GM03348 (cell line): Measurements from ENCODE around the gene B3GNT9.
A peak's percentile ranks its signal among the peaks of the same experiment; 100 is the strongest.

Experiments
- DNase-seq: peaks from one replicate; pipeline ENCODE4 v3.0.0; 2012; ENCODE audit warnings: low spot score

The B3GNT9 gene

GRCh38 chr16:67184995-67185650 lies 34.3 kb upstream of the B3GNT9 start:
- peak; percentile 91 for DNase-seq

- no peak for DNase-seq
Observed at GRCh38 chr16:67184453-67184994, 33.7 kb upstream of the B3GNT9 start.

- DNase-seq = peak; percentile 99
Observed at GRCh38 chr16:67183627-67184452, 33.0 kb upstream of the B3GNT9 start, which contains the start of gene MATCAP1. Gene MATCAP1, minus strand, starts transcription at chr16:67183963. Its CDS starts 3,353 bp downstream, at chr16:67180610.

- DNase-seq = no peak
Observed at GRCh38 chr16:67183284-67183626, 32.5 kb upstream of the B3GNT9 start.

GRCh38 chr16:67182288-67182687 lies 31.5 kb upstream of the B3GNT9 start:
- DNase-seq = no peak

- peak; percentile 83 for DNase-seq
Observed at GRCh38 chr16:67181346-67181745, 30.5 kb upstream of the B3GNT9 start.

GRCh38 chr16:67180166-67180565 lies 29.4 kb upstream of the B3GNT9 start:
- DNase-seq = no peak

- no peak for DNase-seq
Observed at GRCh38 chr16:67179421-67180080, 28.8 kb upstream of the B3GNT9 start.

GRCh38 chr16:67177743-67178699 lies 27.2 kb upstream of the B3GNT9 start:
- peak; percentile 61 for DNase-seq

GRCh38 chr16:67176662-67177061 lies 25.9 kb upstream of the B3GNT9 start:
- no peak for DNase-seq

- no peak for DNase-seq
Observed at GRCh38 chr16:67174706-67175231, 24.0 kb upstream of the B3GNT9 start.

GRCh38 chr16:67173808-67174705 lies 23.3 kb upstream of the B3GNT9 start:
- DNase-seq = peak; percentile 87

- no peak for DNase-seq
Observed at GRCh38 chr16:67173323-67173722, 22.5 kb upstream of the B3GNT9 start.

GRCh38 chr16:67170949-67171649 lies 20.3 kb upstream of the B3GNT9 start:
- DNase-seq = no peak

- peak; percentile 94 for DNase-seq
Observed at GRCh38 chr16:67170168-67170948, 19.6 kb upstream of the B3GNT9 start, which contains the start of gene NOL3. Gene NOL3, plus strand, starts transcription at chr16:67170538.

- peak; percentile 37 for DNase-seq
Observed at GRCh38 chr16:67169642-67170167, 18.9 kb upstream of the B3GNT9 start.

- DNase-seq = no peak
Observed at GRCh38 chr16:67169011-67169451, 18.2 kb upstream of the B3GNT9 start.

- DNase-seq = no peak
Observed at GRCh38 chr16:67167588-67167987, 16.8 kb upstream of the B3GNT9 start.
